GM23338 (cell line): Measurements from ENCODE around the gene PHAF1. TPM values are rescaled to one million over a fixed set of nuclear protein-coding genes. Genes with fewer than 3 reads are reported as not detected.

Experiments used
- ATAC-seq: fragments of 200-7000 bp; cut with Tn5 transposase; 3 replicates; pipeline ENCODE4 v1.9.1; 2020
- DNase-seq: peaks from one replicate; pipeline ENCODE4 v3.0.0-alpha.2; 2015; ENCODE audit warnings: low spot score
- H2AFZ ChIP-seq: fragments of 200-600 bp; sonication (generic); 2 replicates; pipeline ENCODE4 v1.8.0; 2016; ENCODE audit warnings: antibody characterized with exemption, mild to moderate bottlenecking, moderate library complexity
- H3F3A ChIP-seq: fragments of 200-600 bp; sonication (generic); replicated peaks from 2 replicates; pipeline ENCODE4 v1.8.0; 2017; ENCODE audit warnings: antibody characterized with exemption, mixed run types, low read depth
- H3K27ac ChIP-seq: fragments of 200-600 bp; sonication (generic); 2 replicates; pipeline ENCODE4 v1.6.1; 2016; ENCODE audit warnings: low read depth
- H3K27me3 ChIP-seq: fragments of 200-600 bp; sonication (generic); 2 replicates; pipeline ENCODE4 v1.8.0; 2016; ENCODE audit warnings: mild to moderate bottlenecking, mixed run types, moderate library complexity; ENCODE audit not compliant: insufficient read depth
- H3K36me3 ChIP-seq: fragments of 200-600 bp; sonication (generic); 2 replicates; pipeline ENCODE4 v1.8.0; 2016; ENCODE audit warnings: mild to moderate bottlenecking; ENCODE audit not compliant: insufficient read depth
- H3K4me1 ChIP-seq: fragments of 200-600 bp; sonication (generic); 2 replicates; pipeline ENCODE4 v1.8.0; 2016; ENCODE audit warnings: mild to moderate bottlenecking, moderate library complexity; ENCODE audit not compliant: insufficient read depth
- H3K4me2 ChIP-seq: fragments of 200-600 bp; sonication (generic); 2 replicates; pipeline ENCODE4 v1.7.1; 2017; ENCODE audit warnings: mixed run types
- H3K4me3 ChIP-seq: fragments of 200-600 bp; sonication (generic); 2 replicates; pipeline ENCODE4 v1.6.1; 2016; ENCODE audit warnings: mixed run types
- H3K79me2 ChIP-seq: fragments of 200-600 bp; sonication (generic); replicated peaks from 2 replicates; pipeline ENCODE4 v1.8.0; 2017; ENCODE audit warnings: mild to moderate bottlenecking; ENCODE audit not compliant: insufficient read depth
- H3K9me2 ChIP-seq: fragments of 200-600 bp; sonication (generic); 2 replicates; pipeline ENCODE4 v1.8.0; 2017; ENCODE audit not compliant: insufficient read depth
- H4K20me1 ChIP-seq: fragments of 200-600 bp; sonication (generic); replicated peaks from 2 replicates; pipeline ENCODE4 v1.8.0; 2017; ENCODE audit warnings: mild to moderate bottlenecking; ENCODE audit not compliant: insufficient read depth
- H3K27ac Mint-ChIP-seq: 2 replicates; pipeline ENCODE4 v1.8.0; 2020; ENCODE audit warnings: inconsistent platforms, mild to moderate bottlenecking, moderate library complexity, mixed read lengths
- H3K27me3 Mint-ChIP-seq: 3 replicates; pipeline ENCODE4 v1.8.0; 2022; ENCODE audit warnings: low read depth, mild to moderate bottlenecking, moderate library complexity, mixed read lengths, inconsistent platforms; ENCODE audit not compliant: insufficient read depth, poor library complexity
- H3K36me3 Mint-ChIP-seq: 3 replicates; pipeline ENCODE4 v1.8.0; 2021; ENCODE audit warnings: low read depth, mild to moderate bottlenecking, inconsistent platforms, moderate library complexity, mixed read lengths
- H3K4me1 Mint-ChIP-seq: 3 replicates; pipeline ENCODE4 v1.8.0; 2020; ENCODE audit warnings: mild to moderate bottlenecking, inconsistent platforms, mixed read lengths
- H3K4me3 Mint-ChIP-seq: 3 replicates; pipeline ENCODE4 v1.8.0; 2021; ENCODE audit warnings: moderate library complexity, mild to moderate bottlenecking, inconsistent platforms, mixed read lengths
- H3K9me3 Mint-ChIP-seq: 3 replicates; pipeline ENCODE4 v1.8.0; 2020; ENCODE audit warnings: moderate library complexity, mild to moderate bottlenecking, inconsistent platforms, mixed read lengths
- EZH2 ChIP-seq: fragments of 200-600 bp; sonication (generic); IDR thresholded peaks from one replicate; pipeline ENCODE4 v1.8.0; 2017; ENCODE audit warnings: antibody characterized with exemption, mild to moderate bottlenecking, low read depth; ENCODE audit not compliant: unreplicated experiment
- JUNB ChIP-seq: IDR thresholded peaks from one replicate; pipeline ENCODE4 v1.6.1; 2016; ENCODE audit warnings: antibody characterized with exemption; ENCODE audit not compliant: unreplicated experiment
- ZNF462 ChIP-seq: fragments of 250-450 bp; sonication (Bioruptor Pico); IDR thresholded peaks from 2 replicates; pipeline ENCODE4 v1.5.0; 2020; ENCODE audit warnings: mild to moderate bottlenecking, moderate library complexity
- polyA plus RNA-seq: library from polyadenylated mRNA; unstranded; fragments of >200 nt; fragmentation: Nextera tagmentation; extraction: Ambion mirVana; gene quantifications from 2 replicates; pipeline ENCODE4 v1.2.1, GENCODE V29; 2016
- total RNA-seq: library from RNA; depleted of rRNA; stranded (reverse); fragments of >200 nt; shearing (Covaris generic); gene quantifications from 2 replicates; pipeline ENCODE4 v1.2.3, GENCODE V29; 2014

The PHAF1 gene
- total and polyA plus RNA-seq, 2 experiments from 2014 or later, result 14.7 to 35.9 TPM

- TF ChIP-seq ZNF462 (CRISPR knock-in tag), result no peak
These were observed 74.1 kb downstream of the PHAF1 start, which contains the start of gene MATCAP1 (continued) for GRCh38 chr16:67183627-67184452.

- no peak overlapping the region for H3K27ac Mint-ChIP-seq
- no peak for DNase-seq
- peak overlapping the region; percentile 84 for H3K4me3 Mint-ChIP-seq
- H3K9me3 Mint-ChIP-seq, result no peaks in the 10 kb centered on the region; the same call in 2 of the 3 replicates
- 0 out of 2 replicates have a peak, but pooled peaks cover 3% of the 10 kb centered on the region for H3F3A ChIP-seq
- peaks cover 10% of the 10 kb centered on the region for H3K79me2 ChIP-seq
- H3K27ac ChIP-seq, result no peak overlapping the region
- H4K20me1 ChIP-seq, result no peaks in the 10 kb centered on the region
- H3K4me1 Mint-ChIP-seq, result peaks cover 12% of the 10 kb centered on the region
- peaks cover 30% of the 10 kb centered on the region for H3K27me3 Mint-ChIP-seq
- H3K4me2 ChIP-seq, result peak overlapping the region; percentile 97
- no peaks in the 10 kb centered on the region for H3K36me3 Mint-ChIP-seq
- peak overlapping the region; percentile 94 for H2AFZ ChIP-seq
- ATAC-seq, result peak; percentile 21
- peaks cover 14% of the 10 kb centered on the region for H3K4me1 ChIP-seq
- no peaks in the 10 kb centered on the region for H3K9me2 ChIP-seq
- no peaks in the 10 kb centered on the region for H3K36me3 ChIP-seq
- peak overlapping the region; percentile 63 for H3K4me3 ChIP-seq
- TF ChIP-seq JUNB (no peak), EZH2 (peak; percentile 18)
- H3K27me3 ChIP-seq, result peaks cover 28% of the 10 kb centered on the region
These were observed 74.8 kb downstream of the PHAF1 start for GRCh38 chr16:67184453-67184994.
